K562 (cell line): ENCODE data around the gene IL17D. TPM values are rescaled to one million over a fixed set of nuclear protein-coding genes. Genes with fewer than 3 reads are reported as not detected.

ENCODE experiments used
- ATAC-seq: fragments of 200-7000 bp; cut with Tn5 transposase; 3 replicates; pipeline ENCODE4 v1.9.1; 2020; ENCODE audit warnings: moderate library complexity
- BruUV-seq: library from RNA; stranded (reverse); fragments of 400-500 nt; replicated peaks from 2 replicates; lab custom pipeline; 2021; lab: Mats Ljungman, UMichigan
- CTCF ChIA-PET: fragments of 300-600 bp; formaldehyde crosslinking; extraction: SDS; loops from one replicate; lab custom pipeline; 2021; ENCODE audit warnings: low intra/inter-chr PET ratio; lab: Yijun Ruan, JAX
- POLR2A ChIA-PET: fragments of 300-600, 350-650 bp; sonication (Branson Sonifier 250); formaldehyde crosslinking; extraction: SDS; loops from one replicate; lab custom pipeline; 2021; ENCODE audit warnings: antibody characterized with exemption, inconsistent platforms; lab: Yijun Ruan, JAX
- DNase-seq, 4 experiments: peaks; one replicate each; pipeline versions ENCODE4 v3.0.0 to v3.0.0-alpha.2; 2011 to 2018; ENCODE audit warnings: low spot score in 3 of 4, mixed read lengths in 3 of 4; ENCODE audit errors: extremely low read depth in 1 of 4
- FAIRE-seq: peaks from 2 replicates; lab custom pipeline; 2011; peaks lifted over from hg19 to GRCh38; lab: Jason Lieb, UNC
- H2AFZ ChIP-seq: 2 replicates; pipeline ENCODE4 v1.6.0; 2011; ENCODE audit warnings: low read depth, low read length, control low read depth, inconsistent platforms
- H3K27ac ChIP-seq: fragments of 200-600 bp; 3 replicates; pipeline ENCODE4 v1.8.0; 2011; ENCODE audit warnings: low read depth, mild to moderate bottlenecking, control low read depth, inconsistent platforms, low read length, moderate library complexity, mixed read lengths; ENCODE audit errors: extremely low read depth
- H3K27me3 ChIP-seq, 2 experiments: fragments of 300-600 bp in 1 of 2; 2 replicates in 1 of 2; 3 replicates in 1 of 2; pipeline versions ENCODE4 v1.6.0 to v1.8.0; 2011; ENCODE audit warnings: inconsistent platforms in 2 of 2, low read length in 2 of 2, mild to moderate bottlenecking in 1 of 2, mixed read lengths in 1 of 2, moderate library complexity in 1 of 2; ENCODE audit not compliant: control insufficient read depth in 2 of 2, insufficient read depth in 2 of 2
- H3K36me3 ChIP-seq: fragments of 300-600 bp; 3 replicates; pipeline ENCODE4 v1.8.0; 2011; ENCODE audit warnings: mild to moderate bottlenecking, low read length, inconsistent platforms; ENCODE audit not compliant: control insufficient read depth, insufficient read depth
- H3K4me1 ChIP-seq, 2 experiments: fragments of 200-600 bp in 1 of 2; replicated peaks in 1 of 2; 2 replicates in 1 of 2; 3 replicates in 1 of 2; pipeline versions ENCODE4 v1.5.1 to v1.8.0; 2011; ENCODE audit warnings: inconsistent platforms in 2 of 2, low read length in 2 of 2, mild to moderate bottlenecking in 1 of 2, mixed read lengths in 1 of 2, moderate library complexity in 1 of 2; ENCODE audit not compliant: control insufficient read depth in 2 of 2, insufficient read depth in 2 of 2
- H3K4me2 ChIP-seq: 2 replicates; pipeline ENCODE4 v1.6.1; 2011; ENCODE audit warnings: low read length, control low read depth, inconsistent platforms, mixed read lengths; ENCODE audit not compliant: insufficient read depth
- H3K4me3 ChIP-seq: fragments of 200-600 bp; sonication (generic), shearing (Covaris generic); 2 replicates; pipeline ENCODE4 v1.5.1; 2016; ENCODE audit warnings: control low read depth, inconsistent platforms
- H3K79me2 ChIP-seq: fragments of 200-600 bp; 3 replicates; pipeline ENCODE4 v1.8.0; 2011; ENCODE audit warnings: low read length, inconsistent platforms; ENCODE audit not compliant: control insufficient read depth, insufficient read depth
- H3K9ac ChIP-seq, 2 experiments: 2 replicates each; pipeline versions ENCODE4 v1.6.0 to v1.6.1; 2011; ENCODE audit warnings: low read depth in 2 of 2, low read length in 2 of 2, control low read depth in 1 of 2, inconsistent platforms in 1 of 2, mild to moderate bottlenecking in 1 of 2, mixed read lengths in 1 of 2; ENCODE audit not compliant: insufficient read depth in 1 of 2
- H3K9me1 ChIP-seq: one replicate; pipeline ENCODE4 v1.6.0; 2011; ENCODE audit warnings: inconsistent platforms, mild to moderate bottlenecking, low read length, moderate library complexity; ENCODE audit not compliant: control insufficient read depth, insufficient read depth
- H3K9me3 ChIP-seq: replicated peaks from 2 replicates; pipeline ENCODE4 v1.5.1; 2011; ENCODE audit warnings: low read depth, low read length, inconsistent platforms; ENCODE audit not compliant: control insufficient read depth, insufficient read depth
- H4K20me1 ChIP-seq: replicated peaks from 2 replicates; pipeline ENCODE4 v1.6.1; 2011; ENCODE audit warnings: low read length, inconsistent platforms, mixed read lengths; ENCODE audit not compliant: control insufficient read depth, insufficient read depth
- BRD9 ChIP-seq: fragments of 450-650 bp; IDR thresholded peaks from 2 replicates; pipeline ENCODE4 v1.6.1; 2018; ENCODE audit warnings: low read depth; ENCODE audit not compliant: partially characterized antibody
- COPS2 ChIP-seq: fragments of 450-650 bp; conservative IDR thresholded peaks from 2 replicates; pipeline ENCODE4 v1.6.1; 2016; ENCODE audit warnings: mild to moderate bottlenecking, moderate library complexity
- NFYB ChIP-seq: IDR thresholded peaks from 2 replicates; pipeline ENCODE4 v1.6.1; 2011; ENCODE audit warnings: mild to moderate bottlenecking, moderate library complexity; ENCODE audit not compliant: insufficient read length; ENCODE audit errors: extremely low read depth
- NR2C2 ChIP-seq, 2 experiments: fragments of 200-800 bp in 1 of 2; sonication (Bioruptor generic) in 1 of 2; sonication (generic) in 1 of 2; formaldehyde crosslinking in 1 of 2; IDR thresholded peaks; 2 replicates each; pipeline versions ENCODE4 v1.6.1 to v1.8.0; 2016 to 2022; ENCODE audit warnings: mild to moderate bottlenecking in 1 of 2, missing compliant biosample characterization in 1 of 2, missing genetic modification characterization in 1 of 2, missing genetic modification reagents in 1 of 2
- ZNF184 ChIP-seq: sonication (generic); formaldehyde crosslinking; IDR thresholded peaks from 2 replicates; pipeline ENCODE4 v1.5.0; 2020; ENCODE audit warnings: missing genetic modification reagents
- ZNF23 ChIP-seq: fragments of 250-450 bp; sonication (Bioruptor Pico); IDR thresholded peaks from 2 replicates; pipeline ENCODE4 v1.4.0; 2020; ENCODE audit warnings: mild to moderate bottlenecking
- ZNF232 ChIP-seq: sonication (generic); formaldehyde crosslinking; IDR thresholded peaks from 2 replicates; pipeline ENCODE4 v1.8.0; 2022; ENCODE audit warnings: mild to moderate bottlenecking, missing genetic modification reagents
- ZNF561 ChIP-seq: fragments of 450-650 bp; formaldehyde crosslinking; conservative IDR thresholded peaks from 2 replicates; pipeline ENCODE4 v1.4.0; 2020; ENCODE audit warnings: mild to moderate bottlenecking, moderate library complexity
- WGBS: fragments of 100-300 bp; shearing (Covaris generic); methylation state at CpG from one replicate; pipeline ENCODE4 v1.1.6; 2016; ENCODE audit warnings: low coverage, mixed read lengths; ENCODE audit not compliant: insufficient coverage; ENCODE audit errors: missing lambda C conversion rate; 5-methylcytosine and 5-hydroxymethylcytosine counted together
- in situ Hi-C: fragments of 300-500 bp; cut with MboI; formaldehyde crosslinking; loops from 4 replicates; pipeline ENCODE4 v1.15.0; 2018; ENCODE audit warnings: inconsistent platforms, mixed read lengths
- intact Hi-C: fragments of 100-400 bp; cut with micrococcal nuclease; formaldehyde crosslinking; loops from 2 replicates; pipeline ENCODE4 v1.14.2; 2022
- polyA plus RNA-seq, 8 experiments: library from polyadenylated mRNA; depleted of rRNA in 4 of 8; stranded (reverse) in 5 of 8; unstranded in 3 of 8; fragments of >200 nt; fragmentation: Nextera tagmentation in 2 of 8; fragmentation: Illumina TruSeq in 1 of 8; extraction: Ambion mirVana in 2 of 8; extraction: Trizol in 1 of 8; gene quantifications; 2 replicates each; pipeline versions ENCODE4 v1.2.1 to v1.2.3, GENCODE V29; 2011 to 2014; ENCODE audit warnings: inconsistent platforms in 1 of 8, missing spikeins in 1 of 8
- total RNA-seq, 7 experiments: library from RNA; depleted of rRNA in 6 of 7; stranded (reverse); fragments of >200 nt in 6 of 7; fragmentation: Illumina TruSeq in 2 of 7; extraction: Trizol in 2 of 7; gene quantifications; 2 replicates each; pipeline versions ENCODE4 v1.2.1 to v1.2.3, GENCODE V29; 2011 to 2021; ENCODE audit warnings: low replicate concordance in 1 of 7
- TF ChIP-seq, protein P1 (sequence below): fragments of 250-450 bp; sonication (Bioruptor Pico); IDR thresholded peaks from 2 replicates; pipeline ENCODE4 v1.4.0; 2020; ENCODE audit warnings: borderline replicate concordance

Gene IL17D
- total and polyA plus RNA-seq, 9 of the 15 experiments (the other 6 are each of a cell fraction or from before 2014, with no cell fraction given) = 0.04 to 0.55 (median 0.13) TPM; not detected in 4

DNA sequence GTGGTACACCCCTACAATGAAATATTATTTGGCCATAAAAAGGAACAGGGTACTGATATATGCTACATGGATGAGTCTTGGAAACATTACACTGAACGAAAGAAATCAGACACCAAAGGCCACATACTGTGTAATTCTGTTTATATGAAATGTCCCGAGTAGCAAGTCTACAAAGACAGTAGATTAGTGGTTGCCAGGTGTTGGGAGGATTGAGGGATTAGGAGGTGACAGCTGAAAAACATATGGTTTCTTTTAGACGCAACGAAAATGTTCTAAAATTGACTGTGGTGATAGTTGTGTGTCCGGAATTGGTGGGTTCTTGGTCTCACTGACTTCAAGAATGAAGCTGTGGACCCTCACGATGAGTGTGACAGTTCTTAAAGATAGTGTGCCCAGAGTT is 35.1 kb downstream of the IL17D start:
- Histone ChIP-seq H3K27ac (no peak overlapping the region), H2AFZ (no peak overlapping the region), H3K4me2 (no peak overlapping the region), H3K79me2 (no peaks in the 10 kb centered on the region), H3K9ac (no peak overlapping the region), H3K36me3 (no peaks in the 10 kb centered on the region), H3K4me1 (no peaks in the 10 kb centered on the region; a peak in 1 of 5 replicates), H3K9me3 (no peaks in the 10 kb centered on the region), H3K27me3 (no peaks in the 10 kb centered on the region), H4K20me1 (no peaks in the 10 kb centered on the region), H3K9me1 (no peaks in the 10 kb centered on the region), H3K4me3 (no peak overlapping the region)
- no TSS peak for BruUV-seq
- no peak for TF ChIP-seq ZNF23 (CRISPR knock-in tag)
- TF ChIP-seq ZNF561 (CRISPR knock-in tag) = no peak
- TF ChIP-seq ZNF232 (CRISPR knock-in tag) = no peak
- TF ChIP-seq ZNF184 = no peak
- no peak for TF ChIP-seq BRD9
- no peak for TF ChIP-seq NFYB
- TF ChIP-seq COPS2 = no peak
- TF ChIP-seq, protein P1, sequence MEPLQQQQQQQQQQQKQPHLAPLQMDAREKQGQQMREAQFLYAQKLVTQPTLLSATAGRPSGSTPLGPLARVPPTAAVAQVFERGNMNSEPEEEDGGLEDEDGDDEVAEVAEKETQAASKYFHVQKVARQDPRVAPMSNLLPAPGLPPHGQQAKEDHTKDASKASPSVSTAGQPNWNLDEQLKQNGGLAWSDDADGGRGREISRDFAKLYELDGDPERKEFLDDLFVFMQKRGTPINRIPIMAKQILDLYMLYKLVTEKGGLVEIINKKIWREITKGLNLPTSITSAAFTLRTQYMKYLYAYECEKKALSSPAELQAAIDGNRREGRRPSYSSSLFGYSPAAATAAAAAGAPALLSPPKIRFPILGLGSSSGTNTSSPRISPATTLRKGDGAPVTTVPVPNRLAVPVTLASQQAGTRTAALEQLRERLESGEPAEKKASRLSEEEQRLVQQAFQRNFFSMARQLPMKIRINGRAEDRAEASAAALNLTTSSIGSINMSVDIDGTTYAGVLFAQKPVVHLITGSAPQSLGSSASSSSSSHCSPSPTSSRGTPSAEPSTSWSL (CRISPR knock-in tag) = no peak
- no peak for TF ChIP-seq NR2C2 (CRISPR knock-in tag; IDR thresholded peaks at IDR 0.05)
- no peak for TF ChIP-seq NR2C2 (tag; IDR thresholded peaks at IDR 0.05)
- no peak for FAIRE-seq
- WGBS = 51% methylated on average over 6 of the region's 6 CpGs
- POLR2A ChIA-PET = no interaction called here
- in situ Hi-C loops = no loop called here
- ATAC-seq = no peak
- CTCF ChIA-PET = no interaction called here
- no peak for DNase-seq
- intact Hi-C loops = no loop called here
